Neural progenitor cell (in vitro differentiated cells): ENCODE results near the gene LRP1. TPM values are rescaled to one million over a fixed set of nuclear protein-coding genes. Genes with fewer than 3 reads are reported as not detected.

ENCODE experiments used
- DNase-seq: peaks from one replicate; pipeline ENCODE4 v3.0.0-alpha.2; 2016; ENCODE audit warnings: low spot score
- H2AFZ ChIP-seq: fragments of 200-600 bp; sonication (generic); replicated peaks from 2 replicates; pipeline ENCODE4 v1.6.1; 2016; ENCODE audit warnings: antibody characterized with exemption
- H3F3A ChIP-seq: fragments of 200-600 bp; sonication (generic); 2 replicates; pipeline ENCODE4 v1.6.1; 2016; ENCODE audit warnings: antibody characterized with exemption, low read depth
- H3K27ac ChIP-seq: fragments of 200-600 bp; sonication (generic); 2 replicates; pipeline ENCODE4 v1.5.1; 2016; ENCODE audit warnings: mild to moderate bottlenecking
- H3K27me3 ChIP-seq: fragments of 200-600 bp; sonication (generic); 2 replicates; pipeline ENCODE4 v1.6.1; 2016; ENCODE audit warnings: mild to moderate bottlenecking, moderate library complexity
- H3K36me3 ChIP-seq: fragments of 200-600 bp; sonication (generic); 2 replicates; pipeline ENCODE4 v1.5.1; 2016
- H3K4me1 ChIP-seq: fragments of 200-600 bp; sonication (generic); 2 replicates; pipeline ENCODE4 v1.6.1; 2016; ENCODE audit warnings: mixed run types
- H3K4me2 ChIP-seq: fragments of 200-600 bp; sonication (generic); 2 replicates; pipeline ENCODE4 v1.6.1; 2016
- H3K4me3 ChIP-seq: fragments of 200-600 bp; sonication (generic); 2 replicates; pipeline ENCODE4 v1.5.1; 2016
- H3K79me2 ChIP-seq: fragments of 200-600 bp; sonication (generic); 2 replicates; pipeline ENCODE4 v1.6.1; 2016; ENCODE audit warnings: low read depth
- H3K9ac ChIP-seq: fragments of 200-600 bp; sonication (generic); 2 replicates; pipeline ENCODE4 v1.6.1; 2016
- H3K9me3 ChIP-seq: fragments of 200-600 bp; sonication (generic); 2 replicates; pipeline ENCODE4 v1.5.1; 2016; ENCODE audit warnings: low read depth
- H4K20me1 ChIP-seq: fragments of 200-600 bp; sonication (generic); 2 replicates; pipeline ENCODE4 v1.6.1; 2016; ENCODE audit warnings: low read depth
- H3K27ac Mint-ChIP-seq: 3 replicates; pipeline ENCODE4 v1.8.0; 2021; ENCODE audit warnings: mixed read lengths
- H3K27me3 Mint-ChIP-seq: 2 replicates; pipeline ENCODE4 v1.8.0; 2022; ENCODE audit warnings: low read depth, mild to moderate bottlenecking, inconsistent platforms, moderate library complexity, mixed read lengths; ENCODE audit not compliant: insufficient read depth
- H3K36me3 Mint-ChIP-seq: 3 replicates; pipeline ENCODE4 v1.8.0; 2021; ENCODE audit warnings: mixed read lengths
- H3K4me1 Mint-ChIP-seq: 3 replicates; pipeline ENCODE4 v1.8.0; 2021; ENCODE audit warnings: mixed read lengths
- H3K4me3 Mint-ChIP-seq: 3 replicates; pipeline ENCODE4 v1.8.0; 2021; ENCODE audit warnings: mild to moderate bottlenecking, moderate library complexity, mixed read lengths
- H3K9me3 Mint-ChIP-seq: 3 replicates; pipeline ENCODE4 v1.8.0; 2020; ENCODE audit warnings: mixed read lengths
- EZH2 ChIP-seq: fragments of 200-600 bp; sonication (generic); IDR thresholded peaks from 2 replicates; pipeline ENCODE4 v1.6.1; 2017; ENCODE audit warnings: antibody characterized with exemption, mild to moderate bottlenecking, moderate library complexity
- EZH2phosphoT487 ChIP-seq: fragments of 200-600 bp; sonication (generic); IDR thresholded peaks from 2 replicates; pipeline ENCODE4 v1.6.1; 2017; ENCODE audit warnings: antibody characterized with exemption
- total RNA-seq: library from RNA; depleted of rRNA; stranded (reverse); fragments of >200 nt; gene quantifications from 2 replicates; pipeline ENCODE4 v1.2.3, GENCODE V29; 2015; ENCODE audit warnings: low replicate concordance
- TF ChIP-seq, protein P1 (sequence below): fragments of 200-600 bp; sonication (generic); IDR thresholded peaks from 2 replicates; pipeline ENCODE4 v1.5.1; 2017; ENCODE audit warnings: antibody characterized with exemption, mild to moderate bottlenecking

The LRP1 gene
- total RNA-seq, 1 donor from 2014 or later = 13.9 TPM

- Histone ChIP-seq H3K4me1 (peaks cover 33% of the 10 kb centered on the region), H3F3A (peaks cover 28% of the 10 kb centered on the region), H3K9me3 (no peaks in the 10 kb centered on the region), H3K27me3 (peaks cover 48% of the 10 kb centered on the region), H3K4me3 (no peak overlapping the region), H3K4me2 (no peak overlapping the region), H3K36me3 (no peaks in the 10 kb centered on the region), H3K79me2 (peaks cover 17% of the 10 kb centered on the region), H4K20me1 (peaks cover 40% of the 10 kb centered on the region), H3K27ac (no peak overlapping the region), H3K9ac (no peak overlapping the region), H2AFZ (no peak overlapping the region)
- no peak for DNase-seq
- Mint-ChIP-seq H3K4me3 (peak overlapping the region; percentile 27), H3K27ac (no peak overlapping the region), H3K9me3 (no peaks in the 10 kb centered on the region), H3K36me3 (peaks cover 22% of the 10 kb centered on the region), H3K4me1 (peaks cover 46% of the 10 kb centered on the region), H3K27me3 (peaks cover 29% of the 10 kb centered on the region)
- TF ChIP-seq EZH2phosphoT487 (no peak), EZH2 (no peak)
- TF ChIP-seq, protein P1, sequence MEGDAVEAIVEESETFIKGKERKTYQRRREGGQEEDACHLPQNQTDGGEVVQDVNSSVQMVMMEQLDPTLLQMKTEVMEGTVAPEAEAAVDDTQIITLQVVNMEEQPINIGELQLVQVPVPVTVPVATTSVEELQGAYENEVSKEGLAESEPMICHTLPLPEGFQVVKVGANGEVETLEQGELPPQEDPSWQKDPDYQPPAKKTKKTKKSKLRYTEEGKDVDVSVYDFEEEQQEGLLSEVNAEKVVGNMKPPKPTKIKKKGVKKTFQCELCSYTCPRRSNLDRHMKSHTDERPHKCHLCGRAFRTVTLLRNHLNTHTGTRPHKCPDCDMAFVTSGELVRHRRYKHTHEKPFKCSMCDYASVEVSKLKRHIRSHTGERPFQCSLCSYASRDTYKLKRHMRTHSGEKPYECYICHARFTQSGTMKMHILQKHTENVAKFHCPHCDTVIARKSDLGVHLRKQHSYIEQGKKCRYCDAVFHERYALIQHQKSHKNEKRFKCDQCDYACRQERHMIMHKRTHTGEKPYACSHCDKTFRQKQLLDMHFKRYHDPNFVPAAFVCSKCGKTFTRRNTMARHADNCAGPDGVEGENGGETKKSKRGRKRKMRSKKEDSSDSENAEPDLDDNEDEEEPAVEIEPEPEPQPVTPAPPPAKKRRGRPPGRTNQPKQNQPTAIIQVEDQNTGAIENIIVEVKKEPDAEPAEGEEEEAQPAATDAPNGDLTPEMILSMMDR = no peak
Measured at GRCh38 chr12:57232156-57232756, 104.0 kb downstream of the LRP1 start.

- peaks cover 17% of the 10 kb centered on the region for H3K79me2 ChIP-seq
- Mint-ChIP-seq H3K9me3 (no peaks in the 10 kb centered on the region), H3K27me3 (peaks cover 30% of the 10 kb centered on the region), H3K36me3 (peaks cover 22% of the 10 kb centered on the region), H3K4me1 (peaks cover 44% of the 10 kb centered on the region), H3K27ac (no peak overlapping the region), H3K4me3 (no peak overlapping the region)
- no peaks in the 10 kb centered on the region for H3K9me3 ChIP-seq
- no peak for DNase-seq
- H3K27ac ChIP-seq = no peak overlapping the region
- H4K20me1 ChIP-seq = peaks cover 46% of the 10 kb centered on the region
- H3K27me3 ChIP-seq = peaks cover 48% of the 10 kb centered on the region
- H3K36me3 ChIP-seq = no peaks in the 10 kb centered on the region
- H3K4me1 ChIP-seq = peaks cover 41% of the 10 kb centered on the region
- H3K4me2 ChIP-seq = no peak overlapping the region
- peaks cover 38% of the 10 kb centered on the region for H3F3A ChIP-seq
- TF ChIP-seq, protein P1 = no peak
- TF ChIP-seq EZH2phosphoT487 = no peak
- TF ChIP-seq EZH2 = no peak
- H3K4me3 ChIP-seq = no peak overlapping the region
- H2AFZ ChIP-seq = no peak overlapping the region
- H3K9ac ChIP-seq = no peak overlapping the region
Measured at GRCh38 chr12:57233357-57234232, 105.3 kb downstream of the LRP1 start.

GRCh38 chr12:57234233-57234570, 105.9 kb downstream of the LRP1 start:
- no peak overlapping the region for H3K27ac Mint-ChIP-seq
- Histone ChIP-seq H3K27me3 (peaks cover 48% of the 10 kb centered on the region), H3F3A (peaks cover 43% of the 10 kb centered on the region), H3K4me2 (no peak overlapping the region), H3K79me2 (peaks cover 17% of the 10 kb centered on the region), H4K20me1 (peaks cover 46% of the 10 kb centered on the region), H3K9ac (no peak overlapping the region), H3K4me3 (no peak overlapping the region), H3K4me1 (peaks cover 44% of the 10 kb centered on the region), H3K36me3 (no peaks in the 10 kb centered on the region), H2AFZ (no peak overlapping the region), H3K27ac (no peak overlapping the region), H3K9me3 (no peaks in the 10 kb centered on the region)
- DNase-seq = no peak
- peaks cover 22% of the 10 kb centered on the region for H3K36me3 Mint-ChIP-seq
- TF ChIP-seq EZH2phosphoT487 (no peak), EZH2 (no peak)
- TF ChIP-seq, protein P1 = no peak
- peak overlapping the region; percentile 5 for H3K4me3 Mint-ChIP-seq
- peaks cover 31% of the 10 kb centered on the region for H3K27me3 Mint-ChIP-seq
- no peaks in the 10 kb centered on the region for H3K9me3 Mint-ChIP-seq
- H3K4me1 Mint-ChIP-seq = peaks cover 44% of the 10 kb centered on the region
